PC-9 (cell line): ENCODE results near the gene MEFV.

Experiments used
- EZH2 ChIP-seq: fragments of 200-600 bp; sonication (generic); IDR thresholded peaks from 2 replicates; pipeline ENCODE4 v1.8.0; 2017; ENCODE audit warnings: antibody characterized with exemption, low read depth
- TF ChIP-seq, protein P1 (sequence below): fragments of 200-600 bp; sonication (generic); conservative IDR thresholded peaks from 2 replicates; pipeline ENCODE4 v1.6.1; 2017; ENCODE audit warnings: mixed run types, antibody characterized with exemption, mild to moderate bottlenecking, moderate library complexity

- TF ChIP-seq, protein P1, sequence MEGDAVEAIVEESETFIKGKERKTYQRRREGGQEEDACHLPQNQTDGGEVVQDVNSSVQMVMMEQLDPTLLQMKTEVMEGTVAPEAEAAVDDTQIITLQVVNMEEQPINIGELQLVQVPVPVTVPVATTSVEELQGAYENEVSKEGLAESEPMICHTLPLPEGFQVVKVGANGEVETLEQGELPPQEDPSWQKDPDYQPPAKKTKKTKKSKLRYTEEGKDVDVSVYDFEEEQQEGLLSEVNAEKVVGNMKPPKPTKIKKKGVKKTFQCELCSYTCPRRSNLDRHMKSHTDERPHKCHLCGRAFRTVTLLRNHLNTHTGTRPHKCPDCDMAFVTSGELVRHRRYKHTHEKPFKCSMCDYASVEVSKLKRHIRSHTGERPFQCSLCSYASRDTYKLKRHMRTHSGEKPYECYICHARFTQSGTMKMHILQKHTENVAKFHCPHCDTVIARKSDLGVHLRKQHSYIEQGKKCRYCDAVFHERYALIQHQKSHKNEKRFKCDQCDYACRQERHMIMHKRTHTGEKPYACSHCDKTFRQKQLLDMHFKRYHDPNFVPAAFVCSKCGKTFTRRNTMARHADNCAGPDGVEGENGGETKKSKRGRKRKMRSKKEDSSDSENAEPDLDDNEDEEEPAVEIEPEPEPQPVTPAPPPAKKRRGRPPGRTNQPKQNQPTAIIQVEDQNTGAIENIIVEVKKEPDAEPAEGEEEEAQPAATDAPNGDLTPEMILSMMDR = no peak
- TF ChIP-seq EZH2 = no peak
Observed at GRCh38 chr16:3202903-3203539, 53.4 kb downstream of the MEFV start.
